Cortex of kidney (tissue), 1 donor: ENCODE measurements around the gene DDC.

ENCODE experiments used
- DNase-seq: peaks from one replicate; lab custom pipeline; 2025; lab: John Stamatoyannopoulos, UW

DDC gene

DNA sequence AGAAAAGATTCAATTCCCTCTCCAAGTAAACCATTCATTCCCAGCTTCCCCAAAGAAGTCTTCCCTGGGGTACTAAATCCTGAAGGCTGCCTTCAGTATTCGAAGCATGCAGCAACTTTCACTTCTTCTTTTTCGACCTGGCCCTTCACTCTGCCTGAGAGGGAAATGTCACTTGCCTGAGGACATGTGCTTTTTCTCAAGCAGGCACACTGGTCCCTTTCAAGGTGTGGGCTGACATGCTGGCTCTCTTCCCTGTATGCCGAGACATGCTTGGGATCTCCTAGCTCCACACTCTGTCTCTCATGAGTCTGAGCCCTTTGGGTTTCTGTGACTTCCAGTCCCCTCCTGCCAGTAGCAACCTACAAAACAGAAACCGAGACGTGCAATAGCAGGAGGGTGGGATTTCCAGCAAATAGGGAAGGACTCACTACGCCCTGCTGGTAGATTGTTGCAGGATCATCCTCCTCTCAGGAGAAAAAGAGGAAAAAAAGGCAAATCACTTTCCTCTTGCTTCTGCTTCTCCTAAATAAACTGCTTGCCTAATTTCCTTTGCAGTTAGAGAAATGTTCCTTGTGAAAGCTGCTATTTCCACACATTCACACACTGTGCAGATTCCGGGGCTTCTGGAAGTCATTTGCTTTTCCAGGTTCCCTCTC, 148.6 kb downstream of the DDC start:
- DNase-seq: no peak

GRCh38 chr7:50415844-50416364, 149.3 kb downstream of the DDC start:
- DNase-seq: no peak

DNA sequence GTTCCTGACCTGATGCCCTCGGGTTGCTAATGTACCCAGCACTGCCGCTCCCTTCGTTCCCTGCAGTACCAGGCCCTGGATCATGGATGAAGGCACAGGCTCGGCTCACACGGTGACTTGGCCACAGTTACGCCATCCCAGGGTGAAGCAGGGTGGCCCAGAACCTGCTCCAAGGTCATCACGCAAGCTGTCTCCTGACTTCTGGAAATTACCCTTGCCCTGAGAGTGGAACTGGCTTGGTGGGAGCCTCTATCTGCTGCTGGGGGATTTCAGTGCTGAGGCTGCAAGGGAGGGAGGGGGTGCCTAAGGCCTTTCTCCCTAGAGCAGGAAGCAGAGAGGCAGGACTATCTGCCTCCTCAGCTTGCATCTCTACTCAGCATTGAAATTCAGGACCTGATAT, 151.6 kb downstream of the DDC start:
- no peak for DNase-seq

GRCh38 chr7:50412973-50413372, 152.2 kb downstream of the DDC start:
- no peak for DNase-seq

DNA sequence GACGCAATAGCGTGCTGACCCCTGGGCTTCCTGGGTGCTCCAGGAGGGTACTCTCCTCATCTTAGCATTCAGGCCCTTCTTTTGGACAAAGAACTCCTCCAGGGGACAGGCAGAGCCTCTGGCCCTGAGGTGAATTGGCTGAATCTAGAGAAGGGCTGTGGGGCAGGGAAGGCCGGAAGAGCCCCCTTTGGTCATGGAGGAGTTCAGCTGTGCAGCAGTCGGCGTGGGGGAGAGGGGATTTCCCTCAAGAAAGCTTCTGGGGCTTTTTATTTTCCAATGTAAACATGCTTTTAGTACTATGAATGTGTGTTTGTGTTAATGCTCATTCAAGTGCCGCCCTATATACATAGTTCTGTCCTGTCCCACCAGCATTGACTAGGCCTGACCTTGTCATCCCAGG, 153.9 kb downstream of the DDC start:
- no peak for DNase-seq

DNA sequence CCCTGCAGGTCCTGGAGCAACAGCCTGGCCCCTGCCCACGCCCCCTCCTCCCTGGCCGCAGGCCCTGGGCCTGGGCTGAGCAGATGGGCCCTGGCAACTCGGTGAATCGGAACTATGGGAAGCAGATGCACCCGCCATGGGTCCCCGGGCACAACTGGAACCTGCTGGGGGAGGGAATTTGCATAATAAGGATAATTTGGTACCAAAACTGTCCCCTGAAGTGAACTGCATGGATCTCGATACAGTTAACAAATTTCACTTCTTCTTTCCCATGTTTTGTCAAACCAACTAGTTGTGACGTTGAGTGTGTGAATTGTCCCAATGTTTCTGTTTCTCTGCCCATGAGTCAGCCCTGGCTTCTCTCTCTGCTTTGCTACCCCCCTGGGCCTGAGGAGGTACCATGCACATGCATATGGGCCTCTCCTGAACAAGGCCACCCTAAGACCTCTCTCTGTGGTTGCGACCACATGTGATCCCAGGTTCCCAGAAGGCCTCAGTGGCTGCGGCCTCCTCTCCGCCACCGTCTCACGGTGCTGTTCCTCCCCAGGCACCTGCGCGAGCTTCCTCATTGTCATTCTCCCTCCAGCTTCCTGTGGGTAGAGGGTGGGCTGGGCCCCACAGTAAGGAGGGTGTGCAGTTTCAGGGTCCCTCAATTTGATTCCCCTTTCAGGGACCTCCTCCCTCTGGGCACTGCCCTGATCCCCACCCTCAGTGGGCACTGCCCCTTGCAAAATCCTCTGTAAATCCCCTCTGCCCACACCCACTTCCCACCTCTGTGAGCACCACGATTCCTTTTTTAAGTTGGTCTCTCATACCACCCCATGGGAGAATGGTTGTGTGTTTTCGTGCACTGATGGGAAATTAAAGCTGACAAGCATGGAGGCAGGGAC, 155.1 kb downstream of the DDC start:
- DNase-seq: no peak
